Transverse colon (tissue), 3 donors: ENCODE data around the gene CALN1.

Experiments
- EP300 ChIP-seq: sonication (generic); formaldehyde crosslinking; IDR thresholded peaks from one replicate; pipeline ENCODE4 v1.6.1; 2017; ENCODE audit warnings: antibody characterized with exemption, low read depth
- TF ChIP-seq, protein P1 (sequence below), 5 experiments: fragments of 200-600 bp in 3 of 5; fragments of 450-650 bp in 2 of 5; sonication (generic) in 3 of 5; IDR thresholded peaks; 1 replicate in 2 of 5; 2 replicates in 3 of 5; pipeline ENCODE4 v1.5.1; 2016 to 2017; ENCODE audit warnings: antibody characterized with exemption in 5 of 5, inconsistent platforms in 3 of 5, mild to moderate bottlenecking in 2 of 5, moderate library complexity in 1 of 5

GRCh38 chr7:72336382-72336631 lies 75.8 kb downstream of the CALN1 start:
- TF ChIP-seq, protein P1, sequence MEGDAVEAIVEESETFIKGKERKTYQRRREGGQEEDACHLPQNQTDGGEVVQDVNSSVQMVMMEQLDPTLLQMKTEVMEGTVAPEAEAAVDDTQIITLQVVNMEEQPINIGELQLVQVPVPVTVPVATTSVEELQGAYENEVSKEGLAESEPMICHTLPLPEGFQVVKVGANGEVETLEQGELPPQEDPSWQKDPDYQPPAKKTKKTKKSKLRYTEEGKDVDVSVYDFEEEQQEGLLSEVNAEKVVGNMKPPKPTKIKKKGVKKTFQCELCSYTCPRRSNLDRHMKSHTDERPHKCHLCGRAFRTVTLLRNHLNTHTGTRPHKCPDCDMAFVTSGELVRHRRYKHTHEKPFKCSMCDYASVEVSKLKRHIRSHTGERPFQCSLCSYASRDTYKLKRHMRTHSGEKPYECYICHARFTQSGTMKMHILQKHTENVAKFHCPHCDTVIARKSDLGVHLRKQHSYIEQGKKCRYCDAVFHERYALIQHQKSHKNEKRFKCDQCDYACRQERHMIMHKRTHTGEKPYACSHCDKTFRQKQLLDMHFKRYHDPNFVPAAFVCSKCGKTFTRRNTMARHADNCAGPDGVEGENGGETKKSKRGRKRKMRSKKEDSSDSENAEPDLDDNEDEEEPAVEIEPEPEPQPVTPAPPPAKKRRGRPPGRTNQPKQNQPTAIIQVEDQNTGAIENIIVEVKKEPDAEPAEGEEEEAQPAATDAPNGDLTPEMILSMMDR (IDR thresholded peaks at IDR 0.05), result no peak
- no peak for TF ChIP-seq EP300
